Ishikawa (cell line): ENCODE results near the gene FABP3.

Source experiments
- CREB1 ChIP-seq: IDR thresholded peaks from 2 replicates; pipeline ENCODE4 v1.6.1; 2012; ENCODE audit warnings: low read depth
- EGR1 ChIP-seq: IDR thresholded peaks from 2 replicates; pipeline ENCODE4 v1.6.1; 2012
- EP300 ChIP-seq: IDR thresholded peaks from 2 replicates; pipeline ENCODE4 v1.6.1; 2012; ENCODE audit warnings: borderline replicate concordance
- NFIC ChIP-seq: IDR thresholded peaks from 2 replicates; pipeline ENCODE4 v1.6.1; 2012
- RAD21 ChIP-seq: IDR thresholded peaks from 2 replicates; pipeline ENCODE4 v1.6.1; 2012; ENCODE audit warnings: low read depth
- TAF1 ChIP-seq: IDR thresholded peaks from 2 replicates; pipeline ENCODE4 v1.6.1; 2012; ENCODE audit warnings: low read depth, mild to moderate bottlenecking
- TCF12 ChIP-seq: IDR thresholded peaks from 2 replicates; pipeline ENCODE4 v1.6.1; 2012; ENCODE audit warnings: low read depth
- YY1 ChIP-seq: IDR thresholded peaks from 2 replicates; pipeline ENCODE4 v1.6.1; 2012; ENCODE audit warnings: low read depth
- TF ChIP-seq, protein P1 (sequence below): IDR thresholded peaks from 2 replicates; pipeline ENCODE4 v1.6.1; 2012

DNA sequence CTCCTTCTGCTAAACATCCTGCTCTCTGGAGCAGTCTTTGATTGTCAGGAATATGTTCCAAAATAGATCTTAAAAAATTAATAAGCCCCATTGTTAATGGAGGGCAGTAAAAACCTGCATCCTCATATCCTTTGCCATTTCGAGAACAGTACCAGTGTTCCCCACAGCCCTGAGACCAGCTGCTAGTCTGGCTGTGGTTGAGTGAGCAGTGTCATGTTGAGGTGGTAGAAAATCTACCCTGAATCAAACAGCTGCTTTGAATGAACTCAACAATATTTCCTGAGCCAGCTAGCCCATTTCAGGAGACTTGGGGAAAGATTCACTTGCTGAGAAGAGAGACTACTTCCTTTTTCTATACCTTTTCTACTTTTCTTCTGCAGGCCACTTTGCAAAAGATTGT lies 24.4 kb downstream of the FABP3 start:
- TF ChIP-seq TAF1 (no peak), EP300 (no peak), RAD21 (no peak), YY1 (no peak), TCF12 (no peak), EGR1 (no peak), CREB1 (no peak), NFIC (no peak)
- TF ChIP-seq, protein P1, sequence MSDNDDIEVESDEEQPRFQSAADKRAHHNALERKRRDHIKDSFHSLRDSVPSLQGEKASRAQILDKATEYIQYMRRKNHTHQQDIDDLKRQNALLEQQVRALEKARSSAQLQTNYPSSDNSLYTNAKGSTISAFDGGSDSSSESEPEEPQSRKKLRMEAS: no peak
